ENCODE measurements around the gene ATP5F1C.

Gene ATP5F1C

GRCh38 chr10:7819121-7819460 is 31.1 kb downstream of the ATP5F1C start:
- TF ChIP-seq TEAD4 (IDR thresholded peaks at IDR 0.05) (no peak), MAX (IDR thresholded peaks at IDR 0.05) (no peak), FOXM1 (IDR thresholded peaks at IDR 0.05; ENCODE audit: borderline replicate concordance, low read depth) (no peak), REST (IDR thresholded peaks at IDR 0.05; ENCODE audit: low read depth) (no peak), EGR1 (IDR thresholded peaks at IDR 0.05) (no peak), TAF1 (IDR thresholded peaks at IDR 0.05; ENCODE audit: low read depth) (no peak), TCF12 (IDR thresholded peaks at IDR 0.05; ENCODE audit: low read depth) (no peak), RAD21 (IDR thresholded peaks at IDR 0.05; ENCODE audit: low read depth) (no peak), CEBPB (IDR thresholded peaks at IDR 0.05) (no peak), USF1 (IDR thresholded peaks at IDR 0.05) (no peak), EP300 (IDR thresholded peaks at IDR 0.05; ENCODE audit: borderline replicate concordance) (no peak), YY1 (IDR thresholded peaks at IDR 0.05; ENCODE audit: low read depth) (no peak), NFIC (IDR thresholded peaks at IDR 0.05) (no peak), ZBTB7A (IDR thresholded peaks at IDR 0.05; ENCODE audit: low read depth) (no peak)

GRCh38 chr10:7824251-7824650 is 36.3 kb downstream of the ATP5F1C start:
- TF ChIP-seq CREB1 (IDR thresholded peaks at IDR 0.05; ENCODE audit: low read depth) (no peak), TAF1 (IDR thresholded peaks at IDR 0.05; ENCODE audit: low read depth) (no peak), MAX (IDR thresholded peaks at IDR 0.05) (no peak), TCF12 (IDR thresholded peaks at IDR 0.05; ENCODE audit: low read depth) (no peak), REST (IDR thresholded peaks at IDR 0.05; ENCODE audit: low read depth) (no peak), NFIC (IDR thresholded peaks at IDR 0.05) (no peak), TEAD4 (IDR thresholded peaks at IDR 0.05) (no peak), ZBTB7A (IDR thresholded peaks at IDR 0.05; ENCODE audit: low read depth) (no peak), RAD21 (IDR thresholded peaks at IDR 0.05; ENCODE audit: low read depth) (no peak), YY1 (IDR thresholded peaks at IDR 0.05; ENCODE audit: low read depth) (no peak), EP300 (IDR thresholded peaks at IDR 0.05; ENCODE audit: borderline replicate concordance) (no peak), FOXM1 (IDR thresholded peaks at IDR 0.05; ENCODE audit: borderline replicate concordance, low read depth) (no peak), USF1 (IDR thresholded peaks at IDR 0.05) (no peak), CEBPB (IDR thresholded peaks at IDR 0.05) (no peak), EGR1 (IDR thresholded peaks at IDR 0.05) (no peak)

- no peak for TF ChIP-seq USF1 (IDR thresholded peaks at IDR 0.05)
- no peak for TF ChIP-seq CREB1 (IDR thresholded peaks at IDR 0.05; ENCODE audit: low read depth)
- TF ChIP-seq FOXM1 (IDR thresholded peaks at IDR 0.05; ENCODE audit: borderline replicate concordance, low read depth), result no peak
- TF ChIP-seq TCF12 (IDR thresholded peaks at IDR 0.05; ENCODE audit: low read depth), result no peak
- no peak for TF ChIP-seq YY1 (IDR thresholded peaks at IDR 0.05; ENCODE audit: low read depth)
- TF ChIP-seq NFIC (IDR thresholded peaks at IDR 0.05), result no peak
- no peak for TF ChIP-seq MAX (IDR thresholded peaks at IDR 0.05)
- no peak for TF ChIP-seq CEBPB (IDR thresholded peaks at IDR 0.05)
- TF ChIP-seq TAF1 (IDR thresholded peaks at IDR 0.05; ENCODE audit: low read depth), result no peak
- TF ChIP-seq REST (IDR thresholded peaks at IDR 0.05; ENCODE audit: low read depth), result no peak
- TF ChIP-seq EGR1 (IDR thresholded peaks at IDR 0.05), result no peak
- TF ChIP-seq TEAD4 (IDR thresholded peaks at IDR 0.05), result no peak
- TF ChIP-seq ZBTB7A (IDR thresholded peaks at IDR 0.05; ENCODE audit: low read depth), result no peak
- no peak for TF ChIP-seq EP300 (IDR thresholded peaks at IDR 0.05; ENCODE audit: borderline replicate concordance)
- no peak for TF ChIP-seq RAD21 (IDR thresholded peaks at IDR 0.05; ENCODE audit: low read depth)
These were observed 39.0 kb downstream of the ATP5F1C start for GRCh38 chr10:7826971-7827370.
